HG03460 (cell line): ENCODE results near the gene DAP.
"Not testable (repeated sequence)": the region's sequence is repeated elsewhere in the genome, so short reads cannot be mapped to it uniquely, and the experiment has no call there.

ENCODE experiments used
- ATAC-seq: cut with Tn5 transposase; IDR thresholded peaks from one replicate; pipeline ENCODE4 v1.9.1; 2021; ENCODE audit not compliant: unreplicated experiment

DAP gene

DNA sequence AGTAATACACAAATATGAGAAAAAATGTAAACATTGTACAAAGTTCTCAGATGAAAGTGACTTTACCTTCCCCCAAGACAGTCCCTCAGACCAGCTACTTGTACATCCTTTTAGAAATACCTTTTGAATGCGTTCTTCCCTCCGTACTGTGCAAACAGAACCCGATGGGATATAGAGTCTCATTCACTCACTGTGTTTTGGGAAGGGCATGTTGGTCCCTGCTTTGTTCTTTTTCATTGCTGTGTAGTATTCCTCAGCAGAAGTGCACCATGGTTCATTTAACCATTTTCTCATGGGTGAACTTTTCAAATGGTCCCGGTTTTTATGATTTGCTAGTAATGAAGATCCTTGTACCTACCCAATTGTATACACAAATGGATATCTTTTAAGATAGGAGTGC lies 102.8 kb downstream of the DAP start:
- ATAC-seq = no peak

DNA sequence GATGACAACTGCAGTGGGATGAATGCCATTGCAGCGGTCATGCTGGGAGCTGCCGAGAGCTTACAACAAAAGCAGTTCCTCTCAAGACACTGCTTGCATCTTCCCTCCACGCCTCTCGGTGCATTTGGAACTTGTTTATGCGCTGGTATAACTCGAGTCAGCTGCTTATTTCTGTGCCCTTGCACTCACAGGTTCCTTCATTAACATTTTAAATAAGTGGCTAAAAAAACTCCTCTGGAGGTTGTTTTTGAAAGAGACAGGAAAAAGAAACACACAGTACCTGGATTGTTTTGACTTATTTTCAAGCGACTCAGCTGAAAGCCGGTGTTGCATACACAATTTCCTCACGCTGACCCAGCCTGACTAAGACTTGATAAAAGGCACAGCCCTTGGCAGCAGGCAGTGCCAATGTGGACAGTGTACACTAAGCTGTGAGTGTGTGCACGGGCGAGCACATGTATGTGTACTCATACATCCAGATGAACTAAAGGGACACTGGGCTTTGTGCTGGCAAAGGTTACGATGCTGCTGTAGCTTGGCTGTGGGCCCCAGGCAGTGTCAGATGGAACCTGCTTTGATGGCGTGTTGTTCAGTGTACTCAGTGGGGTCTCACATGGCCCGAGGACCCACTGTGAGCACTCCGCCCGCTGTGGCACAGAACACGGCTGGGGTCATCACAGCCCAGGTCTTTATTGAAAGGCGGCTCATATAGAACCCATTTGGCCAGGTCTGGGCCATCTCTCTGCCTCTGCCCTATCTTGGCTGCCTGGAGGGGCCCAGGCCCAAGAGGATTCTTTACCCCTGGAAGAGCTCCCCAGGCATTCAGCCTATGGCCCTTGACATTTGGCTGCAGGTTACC lies 104.8 kb downstream of the DAP start:
- ATAC-seq = no peak

DNA sequence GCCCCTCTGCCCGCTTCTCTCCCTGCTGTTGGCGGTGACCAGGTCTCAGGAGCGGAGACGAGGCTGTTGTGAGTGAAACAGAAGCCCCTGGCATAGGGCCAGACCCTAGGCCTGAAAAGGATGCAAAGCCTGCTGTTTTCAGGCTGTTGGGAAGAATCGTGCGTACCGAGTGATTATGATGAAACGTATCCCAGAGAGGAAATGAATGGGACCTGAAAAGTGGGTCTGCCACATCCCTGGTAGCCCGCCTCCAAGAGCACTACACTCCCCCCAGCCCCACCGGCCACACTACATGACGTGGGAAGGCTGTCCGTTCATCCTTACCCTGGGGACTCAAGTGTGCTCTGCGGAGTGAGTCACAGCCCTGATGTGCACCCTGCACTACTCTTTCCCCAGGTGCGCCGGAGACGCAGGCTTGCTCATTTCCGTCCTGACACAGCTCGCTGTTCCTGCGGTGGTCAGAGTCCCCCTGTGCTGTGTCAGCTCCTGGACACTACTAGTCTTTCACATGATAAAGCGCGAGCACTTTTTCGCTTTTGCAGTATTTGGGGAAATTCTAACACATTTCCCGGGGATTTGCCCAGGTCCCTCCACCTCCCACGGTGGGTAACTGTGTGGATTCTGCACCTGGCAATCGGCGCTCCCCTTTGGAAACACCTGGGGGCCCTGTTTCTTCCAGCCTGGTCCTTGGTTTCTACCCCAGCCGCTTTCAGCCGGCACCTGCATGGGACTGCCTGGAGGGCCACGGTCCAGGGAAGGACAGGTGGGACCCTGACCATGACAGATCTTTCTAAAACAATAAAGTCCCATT lies 105.7 kb downstream of the DAP start:
- ATAC-seq = no peak

DNA sequence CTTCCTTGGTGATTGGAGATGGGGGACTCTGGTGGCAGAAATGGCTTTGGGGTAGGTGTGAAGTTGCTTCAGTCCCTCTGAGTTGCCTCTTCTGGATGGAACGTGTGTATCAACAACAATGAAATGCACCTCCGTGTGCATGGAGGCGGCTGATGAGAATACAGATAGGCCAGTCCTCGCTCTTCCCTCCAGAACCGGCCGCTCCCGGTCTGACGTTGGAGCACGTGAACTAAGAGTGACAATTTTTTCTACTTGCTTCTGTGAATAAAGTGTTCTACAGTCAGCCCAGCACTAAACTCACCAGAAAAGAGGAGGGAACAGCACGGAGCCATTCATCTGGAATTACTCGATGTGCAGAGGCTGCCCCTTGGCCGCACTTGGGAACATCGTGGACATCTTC lies 106.5 kb downstream of the DAP start:
- ATAC-seq = no peak

DNA sequence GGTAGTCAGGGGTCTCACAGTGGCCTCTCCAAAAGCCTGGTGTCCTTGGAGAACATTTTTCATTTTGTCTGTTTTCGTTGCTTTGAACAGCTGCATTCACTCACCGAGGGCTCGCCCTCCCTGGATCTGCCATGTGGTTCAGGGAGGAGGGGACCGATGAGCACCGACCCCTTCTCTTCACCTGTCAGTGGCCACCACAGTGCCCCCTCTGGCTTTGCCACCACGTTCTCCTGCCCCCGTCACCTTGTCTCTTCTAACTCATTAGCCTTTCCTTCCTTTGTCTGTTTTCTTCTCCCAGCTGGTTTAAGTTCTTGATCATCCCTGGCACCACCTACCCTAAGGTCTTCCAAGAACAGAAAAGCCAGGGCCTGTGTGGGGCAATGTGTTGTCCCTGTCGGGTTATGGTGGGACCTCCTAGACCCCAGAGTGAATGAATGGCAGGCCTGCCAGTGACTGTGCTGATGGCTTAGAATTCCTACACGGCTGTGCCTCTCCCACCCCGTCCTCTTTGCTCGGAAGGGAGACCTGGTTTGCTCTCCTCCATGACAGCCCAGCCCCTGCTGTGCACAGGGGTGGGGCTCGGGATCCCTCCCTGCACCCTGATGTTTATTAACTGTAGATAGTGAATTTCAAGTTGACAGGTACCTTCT lies 107.2 kb downstream of the DAP start:
- no peak for ATAC-seq

DNA sequence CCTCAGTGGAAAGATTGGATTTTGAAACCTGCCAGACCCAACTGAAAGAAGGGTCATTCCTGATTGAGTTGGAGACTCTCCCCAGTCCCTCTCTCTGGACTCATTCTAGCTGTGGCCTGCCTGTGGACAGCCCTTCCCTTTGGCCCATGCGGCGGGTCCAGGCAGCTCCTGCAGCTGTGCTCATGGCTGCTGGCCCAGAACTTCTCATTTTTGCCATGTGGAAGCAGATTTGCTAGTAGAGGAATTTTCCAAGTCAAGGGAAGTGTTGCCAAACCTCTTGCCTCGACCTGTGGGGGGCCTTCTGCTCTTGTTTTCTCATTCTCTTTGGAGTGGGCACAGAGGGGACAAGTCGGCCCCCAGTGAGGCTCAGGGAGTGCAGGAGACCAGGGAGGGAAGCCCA lies 108.0 kb downstream of the DAP start:
- no peak for ATAC-seq

DNA sequence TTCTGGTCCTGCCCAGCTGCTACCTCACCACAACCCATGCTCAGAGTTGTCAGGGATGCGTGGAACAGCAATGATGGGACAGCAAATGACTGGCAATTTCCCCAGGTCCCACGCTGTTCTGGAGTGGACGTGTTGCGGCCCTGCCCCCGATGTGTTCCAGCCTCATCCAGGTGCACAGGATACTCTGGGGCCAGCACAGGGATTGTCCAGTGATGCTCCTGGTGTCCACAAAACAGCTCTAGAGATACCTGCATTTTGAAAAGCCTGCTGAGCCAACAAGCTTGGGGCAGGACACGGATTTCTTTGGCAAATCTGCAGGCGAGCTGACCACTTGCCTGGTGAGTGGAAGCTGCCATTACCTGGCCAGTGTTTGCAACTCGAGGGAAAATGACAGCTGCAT lies 108.4 kb downstream of the DAP start:
- no peak for ATAC-seq

DNA sequence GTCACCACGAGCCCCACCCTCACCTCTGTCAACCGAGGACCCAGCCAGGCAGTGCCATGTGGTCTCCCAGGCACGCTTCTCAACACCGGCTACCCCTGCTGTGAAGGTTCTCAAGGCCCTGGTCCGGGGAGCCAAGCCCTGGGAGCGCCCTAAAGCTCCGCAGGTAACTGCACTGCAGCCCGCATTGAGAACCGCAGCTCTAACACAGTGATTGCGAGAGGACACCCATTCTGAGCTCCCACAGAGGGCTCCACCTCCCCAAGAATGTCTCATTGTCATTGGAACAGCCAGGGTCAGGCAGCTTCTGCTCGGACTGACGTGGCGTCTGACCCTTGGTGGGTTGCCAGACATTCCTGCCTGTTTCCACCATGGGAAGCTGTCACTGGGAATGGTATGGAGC lies 108.9 kb downstream of the DAP start:
- no peak for ATAC-seq

DNA sequence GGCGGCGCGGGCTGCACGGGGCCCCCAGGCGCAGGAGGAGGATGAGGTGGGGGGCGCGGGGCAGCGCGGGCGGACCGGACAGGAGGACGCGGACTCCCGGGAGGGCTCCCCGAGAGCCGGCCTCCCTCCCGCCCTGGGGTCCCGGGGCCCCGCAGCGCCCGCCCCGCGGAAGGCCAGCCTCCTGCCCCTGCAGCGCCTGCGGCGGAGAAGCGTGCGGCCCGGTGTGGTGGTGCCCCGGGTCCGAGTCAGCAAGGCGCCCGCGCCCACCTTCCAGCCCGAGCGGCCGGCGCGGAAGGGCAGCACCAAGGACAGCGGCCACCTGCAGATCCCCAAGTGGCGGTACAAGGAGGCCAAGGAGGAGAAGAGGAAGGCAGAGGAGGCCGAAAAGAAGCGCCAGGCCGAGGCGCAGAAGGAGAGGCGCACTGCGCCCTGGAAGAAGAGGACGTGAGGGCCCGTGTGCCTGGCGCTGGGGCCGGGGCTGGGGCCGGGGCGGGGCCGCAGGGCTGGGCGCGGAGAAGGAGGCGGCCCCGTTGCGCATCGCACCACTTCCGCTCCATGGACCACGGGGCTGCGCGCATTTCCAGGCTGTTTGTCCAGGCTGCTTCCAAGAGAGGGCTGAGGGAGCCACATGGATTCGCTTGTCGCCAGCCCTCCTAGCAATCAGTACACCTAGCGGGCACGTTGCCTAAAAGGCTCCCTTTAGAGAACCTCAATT lies 111.2 kb downstream of the DAP start:
- ATAC-seq = no peak

DNA sequence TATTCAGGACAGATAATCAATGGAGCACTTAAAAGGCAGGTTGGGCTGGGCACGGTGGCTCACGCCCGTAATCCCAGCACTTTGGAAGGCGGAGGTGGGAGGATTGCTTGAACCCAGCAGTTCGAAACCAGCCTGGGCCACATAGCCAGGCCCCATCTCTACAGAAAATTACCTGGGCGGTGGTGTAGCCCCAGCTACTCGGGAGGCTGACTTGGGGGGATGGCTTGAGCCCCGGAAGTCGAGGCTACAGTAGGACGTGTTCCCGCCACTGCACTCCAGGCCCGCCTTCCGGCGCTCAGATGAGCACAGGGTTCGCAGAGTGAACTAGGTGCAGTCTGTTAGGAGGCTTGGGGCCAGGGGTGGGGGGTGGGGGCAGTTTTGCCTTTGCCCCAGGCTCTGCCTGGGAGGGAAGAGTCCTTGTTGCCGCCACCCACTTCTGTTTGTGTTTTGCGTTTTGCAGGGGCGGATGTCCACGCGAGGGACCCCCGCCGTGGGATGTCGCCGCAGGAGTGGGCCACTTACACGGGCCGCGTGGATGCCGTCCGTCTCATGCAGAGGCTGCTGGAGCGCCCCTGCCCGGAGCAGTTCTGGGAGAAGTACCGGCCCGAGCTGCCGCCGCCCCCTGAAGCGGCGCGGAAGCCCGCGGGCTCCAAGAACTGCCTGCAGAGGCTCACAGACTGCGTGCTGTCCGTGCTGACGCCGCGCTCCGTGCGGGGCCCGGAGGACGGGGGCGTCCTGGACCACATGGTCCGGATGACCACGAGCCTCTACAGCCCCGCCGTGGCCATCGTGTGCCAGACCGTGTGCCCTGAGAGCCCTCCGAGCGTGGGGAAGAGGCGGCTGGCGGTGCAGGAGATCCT lies 112.0 kb downstream of the DAP start:
- ATAC-seq = no peak

DNA sequence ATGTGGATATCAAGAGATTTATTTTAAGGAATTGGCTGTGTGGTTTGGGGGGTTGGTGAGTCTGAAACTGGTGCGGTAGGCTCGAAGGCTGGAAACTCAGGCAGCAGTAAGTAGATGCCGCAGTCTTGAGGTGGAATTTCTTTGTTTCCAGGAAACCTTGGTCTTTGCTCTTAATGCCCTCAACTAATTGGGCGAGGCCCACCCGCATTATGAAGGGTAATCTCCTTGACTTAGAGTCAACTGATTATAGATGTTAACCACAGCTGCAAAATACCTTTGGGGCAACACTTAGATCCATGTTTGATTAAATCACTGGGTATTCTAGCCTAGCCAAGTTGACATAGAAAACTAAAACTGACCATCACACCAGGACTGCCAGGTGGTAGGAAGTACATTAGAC lies 113.4 kb downstream of the DAP start:
- ATAC-seq = no peak

DNA sequence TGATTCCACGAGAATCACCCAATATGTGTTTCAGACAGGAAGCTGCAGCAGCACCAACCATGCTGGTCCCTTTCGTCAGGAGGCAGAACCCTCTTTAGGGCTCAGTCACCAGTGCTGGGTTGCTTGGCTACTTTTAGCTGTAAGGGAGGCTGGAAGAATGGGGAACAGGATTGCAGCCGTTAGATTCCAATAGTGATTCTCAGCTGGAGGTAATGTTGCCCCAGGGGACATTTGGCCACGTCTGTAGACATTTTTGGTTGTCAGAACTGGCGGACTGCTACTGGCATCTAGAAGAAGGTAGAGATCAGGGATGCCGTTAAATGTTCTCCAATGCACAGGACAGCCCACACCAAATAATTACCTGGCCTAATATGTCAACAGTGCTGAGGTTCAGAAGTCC lies 115.4 kb downstream of the DAP start:
- no peak for ATAC-seq

DNA sequence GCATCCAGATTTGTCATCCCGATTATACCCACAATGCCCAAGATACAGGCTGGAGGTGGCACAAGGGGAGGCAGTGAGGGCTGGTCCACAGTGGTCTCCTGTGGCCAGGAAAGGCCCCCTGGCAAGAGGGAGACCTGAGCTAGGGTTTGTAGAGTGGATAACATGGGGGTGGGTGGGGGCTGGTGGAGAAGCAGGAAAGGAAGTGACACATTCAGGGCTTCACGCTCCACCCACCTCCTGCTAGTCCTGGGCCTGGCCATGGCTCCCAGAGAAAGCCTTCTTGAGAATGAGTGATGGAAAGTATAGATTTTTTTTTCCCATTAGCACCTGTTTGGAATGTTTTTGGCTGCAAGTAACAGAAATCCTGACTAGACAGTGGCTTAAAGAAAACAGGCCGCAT lies 115.9 kb downstream of the DAP start:
- ATAC-seq = no peak

DNA sequence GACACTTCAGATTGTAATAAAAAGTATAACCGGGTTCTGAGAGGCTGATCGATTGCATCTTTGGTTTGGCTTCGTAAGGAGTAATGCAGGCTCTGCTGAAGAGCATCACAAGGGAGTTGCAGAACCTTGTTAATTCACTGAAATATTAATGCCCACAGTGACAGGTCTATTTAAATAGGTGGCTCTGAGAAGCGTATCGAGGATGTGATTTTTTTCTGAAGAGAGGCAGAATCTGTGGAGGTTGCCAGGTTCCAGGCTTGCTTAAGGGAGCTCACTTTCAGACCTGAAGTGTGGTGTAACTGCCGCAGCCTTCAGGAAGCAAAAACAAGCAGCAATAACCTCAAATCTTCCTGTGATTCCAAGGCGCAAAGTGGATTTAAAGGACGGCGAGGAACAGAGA lies 116.8 kb downstream of the DAP start:
- no peak for ATAC-seq

DNA sequence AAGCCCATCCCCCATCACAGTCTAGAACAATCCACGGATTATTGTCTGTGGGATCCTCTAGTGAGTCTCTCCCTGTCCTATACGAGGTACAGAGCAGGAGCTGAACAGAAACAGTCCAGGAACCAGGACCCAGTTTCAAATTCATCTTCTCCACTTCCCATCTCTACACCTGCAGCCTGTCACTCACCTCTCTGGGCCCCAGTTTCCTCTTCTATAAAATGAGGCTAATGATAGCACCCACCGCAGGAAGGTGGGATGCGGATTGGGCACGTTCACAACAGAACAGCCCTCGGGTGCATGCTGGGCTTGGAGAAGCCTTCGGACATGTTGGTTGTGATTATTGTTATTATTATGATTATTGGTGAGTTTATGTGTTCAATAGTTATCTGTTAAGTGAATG lies 118.7 kb downstream of the DAP start:
- no peak for ATAC-seq

DNA sequence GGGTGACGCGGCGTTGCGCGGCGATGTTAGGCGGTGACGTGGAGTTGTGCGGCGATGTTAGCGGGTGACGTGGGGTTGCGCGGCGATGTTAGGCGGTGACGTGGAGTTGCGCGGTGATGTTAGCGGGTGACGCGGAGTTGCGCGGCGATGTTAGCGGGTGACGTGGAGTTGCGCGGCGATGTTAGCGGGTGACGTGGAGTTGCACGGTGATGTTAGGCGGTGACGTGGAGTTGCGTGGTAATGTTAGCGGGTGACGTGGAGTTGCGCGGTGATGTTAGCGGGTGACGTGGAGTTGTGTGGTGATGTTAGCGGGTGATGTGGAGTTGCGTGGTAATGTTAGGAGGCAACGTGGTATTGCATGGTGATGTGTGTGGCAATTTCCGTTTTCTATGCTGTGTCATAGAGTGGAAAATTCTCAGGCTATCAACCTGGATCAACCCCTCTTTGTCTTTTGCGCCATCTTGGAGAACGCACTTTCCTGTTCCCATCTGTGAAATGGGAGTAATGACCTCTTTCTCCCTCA lies 121.1 kb downstream of the DAP start:
- ATAC-seq = no peak

DNA sequence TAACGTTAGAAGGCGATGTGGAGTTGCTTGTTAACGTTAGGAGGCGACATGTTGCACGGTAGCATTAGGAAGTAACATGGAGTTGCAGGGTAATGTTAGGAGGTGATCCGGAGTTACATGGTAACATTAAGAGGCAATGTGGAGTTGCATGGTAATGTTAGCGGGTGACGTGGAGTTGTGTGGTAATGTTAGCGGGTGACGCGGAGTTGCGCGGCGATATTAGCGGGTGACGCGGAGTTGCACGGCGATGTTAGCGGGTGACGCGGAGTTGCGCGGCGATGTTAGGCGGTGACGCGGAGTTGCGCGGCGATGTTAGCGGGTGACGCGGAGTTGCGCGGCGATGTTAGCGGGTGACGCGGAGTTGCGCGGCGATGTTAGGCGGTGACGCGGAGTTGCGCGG lies 122.3 kb downstream of the DAP start:
- ATAC-seq = not testable (repeated sequence)

DNA sequence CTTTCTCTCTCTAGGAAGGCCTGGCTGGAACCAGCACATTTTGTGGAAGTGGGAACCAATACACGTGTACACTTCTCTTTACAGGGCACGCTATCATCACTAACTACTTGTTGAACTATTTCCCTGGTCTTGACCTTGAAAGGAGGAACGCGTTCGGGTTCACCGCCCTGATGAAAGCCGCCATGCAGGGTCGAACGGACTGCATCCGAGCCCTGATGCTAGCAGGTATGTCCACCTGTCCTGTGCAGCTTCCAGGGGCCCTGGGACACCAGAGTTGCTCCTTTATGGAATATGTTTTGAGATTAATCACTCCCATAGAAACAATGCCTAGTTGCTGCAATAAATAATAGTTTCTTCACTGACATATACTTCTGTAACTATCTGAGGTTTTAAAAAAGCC lies 123.1 kb downstream of the DAP start:
- no peak for ATAC-seq

DNA sequence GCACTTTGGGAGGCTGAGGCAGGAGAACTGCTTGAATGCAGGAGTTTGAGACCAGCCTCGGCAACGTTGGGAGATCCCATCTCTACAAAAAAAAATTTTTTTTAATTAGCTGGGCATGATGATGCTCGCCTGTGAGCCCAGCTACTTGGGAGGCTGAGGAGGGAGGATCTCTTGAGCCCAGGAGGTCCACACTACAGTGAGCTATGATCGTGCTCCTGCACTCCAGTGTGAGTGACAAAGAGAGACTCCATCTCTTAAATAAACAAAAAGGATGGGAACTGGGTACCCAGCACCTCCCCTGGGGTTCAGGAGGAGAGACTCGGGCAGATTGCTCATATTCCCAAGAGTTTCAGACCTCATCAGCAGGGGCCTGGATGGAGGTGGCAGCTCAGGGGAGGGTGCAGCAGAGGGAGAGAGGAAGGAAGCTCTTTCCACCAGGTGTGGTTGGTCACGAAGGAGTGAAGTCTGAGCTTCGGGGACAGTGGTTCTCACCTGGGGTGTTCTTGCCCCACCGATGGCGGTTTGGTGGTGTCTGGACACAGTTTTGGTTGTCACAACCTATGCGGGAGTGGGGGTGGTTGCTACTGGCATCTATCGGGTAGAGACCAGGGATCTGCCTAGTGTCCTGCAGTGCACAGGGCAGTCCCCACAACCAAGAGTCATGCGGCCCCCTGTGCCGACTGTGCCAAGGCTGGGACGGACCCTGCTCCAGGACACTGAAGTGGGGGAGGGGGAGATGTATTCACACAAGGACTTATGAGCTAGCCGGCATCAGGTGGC lies 124.5 kb downstream of the DAP start:
- no peak for ATAC-seq
